Hepatocyte (in vitro differentiated cells): Measurements from ENCODE around the gene ENPP1.

Source experiments
- CTCF ChIP-seq: fragments of 200-600 bp; sonication (generic); IDR thresholded peaks from 2 replicates; pipeline ENCODE4 v1.5.1; 2016; ENCODE audit warnings: antibody characterized with exemption, mild to moderate bottlenecking; ENCODE audit not compliant: poor library complexity
- EZH2phosphoT487 ChIP-seq: fragments of 200-600 bp; sonication (generic); IDR thresholded peaks from one replicate; pipeline ENCODE4 v1.6.1; 2018; ENCODE audit warnings: antibody characterized with exemption, mild to moderate bottlenecking, low read depth, moderate library complexity; ENCODE audit not compliant: unreplicated experiment, severe bottlenecking

GRCh38 chr6:131917763-131918649 is 110.2 kb downstream of the ENPP1 start:
- no peak for TF ChIP-seq CTCF
- TF ChIP-seq EZH2phosphoT487 = no peak
